Panc1 (cell line): ENCODE data around the gene MNX1. TPM values are rescaled to one million over a fixed set of nuclear protein-coding genes. Genes with fewer than 3 reads are reported as not detected.

Source experiments
- ATAC-seq: fragments of 200-7000 bp; cut with Tn5 transposase; 2 replicates; pipeline ENCODE4 v1.9.1; 2020; ENCODE audit warnings: mild to moderate bottlenecking, moderate library complexity
- BruUV-seq: library from RNA; stranded (reverse); fragments of 400-500 nt; replicated peaks from 2 replicates; lab custom pipeline; 2021; lab: Mats Ljungman, UMichigan
- CTCF ChIA-PET: fragments of 300-600 bp; sonication (Branson Sonifier 250); formaldehyde crosslinking; loops from one replicate; lab custom pipeline; 2022; ENCODE audit warnings: antibody characterized with exemption; lab: Charles Lee
- POLR2A ChIA-PET: fragments of 300-600 bp; sonication (Branson Sonifier 250); formaldehyde crosslinking; loops from one replicate; lab custom pipeline; 2022; ENCODE audit warnings: antibody characterized with exemption; lab: Charles Lee
- DNase-seq: peaks from one replicate; pipeline ENCODE4 v3.0.0-alpha.2; 2010; ENCODE audit warnings: low read depth, low spot score
- H3K27ac ChIP-seq: 2 replicates; pipeline ENCODE4 v1.5.1; 2011; ENCODE audit warnings: mild to moderate bottlenecking, low read length, inconsistent platforms
- H3K27me3 ChIP-seq: fragments of 200-500 bp; sonication (Bioruptor generic); 2 replicates; pipeline ENCODE4 v1.6.0; 2014; ENCODE audit warnings: low read length, inconsistent platforms; ENCODE audit not compliant: control insufficient read depth, insufficient read depth
- H3K36me3 ChIP-seq: fragments of 200-500 bp; sonication (Bioruptor generic); 2 replicates; pipeline ENCODE4 v1.5.1; 2014; ENCODE audit warnings: inconsistent platforms, mild to moderate bottlenecking, low read length, moderate library complexity; ENCODE audit not compliant: control insufficient read depth, insufficient read depth
- H3K4me1 ChIP-seq: 2 replicates; pipeline ENCODE4 v1.5.1; 2011; ENCODE audit warnings: inconsistent platforms, mild to moderate bottlenecking, low read length, moderate library complexity; ENCODE audit not compliant: control insufficient read depth, insufficient read depth
- H3K4me3 ChIP-seq, 2 experiments: 2 replicates each; pipeline ENCODE4 v1.5.1; 2011 to 2012; ENCODE audit warnings: low read depth in 2 of 2, low read length in 2 of 2, mild to moderate bottlenecking in 2 of 2, inconsistent platforms in 1 of 2, moderate library complexity in 1 of 2
- H3K9me3 ChIP-seq: fragments of 200-500 bp; sonication (Bioruptor generic); 2 replicates; pipeline ENCODE4 v1.5.1; 2014; ENCODE audit warnings: low read depth, mild to moderate bottlenecking, inconsistent platforms, low read length, moderate library complexity; ENCODE audit not compliant: control insufficient read depth, insufficient read depth
- POLR2AphosphoS5 ChIP-seq: IDR thresholded peaks from 2 replicates; pipeline ENCODE4 v1.6.1; 2012; ENCODE audit warnings: mild to moderate bottlenecking, low read depth, low read length, moderate library complexity
- SIN3A ChIP-seq: IDR thresholded peaks from 2 replicates; pipeline ENCODE4 v1.6.1; 2012; ENCODE audit warnings: low read depth, mild to moderate bottlenecking, low read length, moderate library complexity, borderline replicate concordance; ENCODE audit not compliant: insufficient read depth
- TCF7L2 ChIP-seq: IDR thresholded peaks from 2 replicates; pipeline ENCODE4 v1.6.1; 2011; ENCODE audit warnings: mild to moderate bottlenecking, low read depth, low read length, inconsistent platforms
- in situ Hi-C: cut with HindIII; loops from 2 replicates; pipeline ENCODE4 v1.10.0; 2016; ENCODE audit warnings: low sequenced_read_pairs, low pct_unique_long_range_greater_than_20kb
- intact Hi-C: fragments of 100-400 bp; cut with micrococcal nuclease; formaldehyde crosslinking; loops from one replicate; pipeline ENCODE4 v1.10.0; 2022; ENCODE audit not compliant: unreplicated experiment
- total RNA-seq: library from RNA; stranded (reverse); gene quantifications from one replicate; pipeline ENCODE4 v1.2.1, GENCODE V29; 2021; ENCODE audit not compliant: unreplicated experiment
- TF ChIP-seq, protein P1 (sequence below): fragments of 450-650 bp; IDR thresholded peaks from 2 replicates; pipeline ENCODE4 v1.5.1; 2017; ENCODE audit warnings: mild to moderate bottlenecking
- TF ChIP-seq, protein P2 (sequence below), 2 experiments: IDR thresholded peaks; 2 replicates each; pipeline ENCODE4 v1.6.1; 2011 to 2012; ENCODE audit warnings: low read depth in 2 of 2, control low read depth in 1 of 2, low read length in 1 of 2, mild to moderate bottlenecking in 1 of 2, moderate library complexity in 1 of 2; ENCODE audit not compliant: insufficient read depth in 1 of 2

The MNX1 gene
- total RNA-seq, 1 experiment from 2014 or later = 3.6 TPM

DNA sequence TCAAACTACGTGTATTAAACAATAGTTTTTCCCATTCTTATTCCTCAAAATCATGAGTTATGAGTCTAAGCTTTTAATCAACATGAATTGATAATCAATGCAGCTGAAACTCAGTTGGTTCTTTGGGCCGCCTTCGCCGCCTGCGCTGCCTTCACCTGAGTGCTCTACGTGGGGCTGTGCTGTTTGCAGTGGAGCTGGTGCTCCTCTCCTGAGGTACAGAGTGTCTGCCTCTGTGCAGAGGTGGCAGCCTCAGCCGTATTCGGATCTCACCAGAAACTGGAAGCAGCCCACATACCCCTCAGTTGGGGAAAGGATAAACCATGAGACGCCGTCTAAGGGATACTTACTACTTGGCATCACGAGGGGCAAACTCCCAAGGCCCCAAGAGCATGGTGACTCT is 45.5 kb downstream of the MNX1 start:
- no peaks in the 10 kb centered on the region for H3K4me1 ChIP-seq
- ChIA-PET POLR2A (no interaction called here), CTCF (no interaction called here)
- intact Hi-C loops (no loop called here), in situ Hi-C loops (no loop called here)
- no peaks in the 10 kb centered on the region for H3K9me3 ChIP-seq
- ATAC-seq (no peak), DNase-seq (no peak)
- BruUV-seq = no TSS peak
- TF ChIP-seq, protein P1, sequence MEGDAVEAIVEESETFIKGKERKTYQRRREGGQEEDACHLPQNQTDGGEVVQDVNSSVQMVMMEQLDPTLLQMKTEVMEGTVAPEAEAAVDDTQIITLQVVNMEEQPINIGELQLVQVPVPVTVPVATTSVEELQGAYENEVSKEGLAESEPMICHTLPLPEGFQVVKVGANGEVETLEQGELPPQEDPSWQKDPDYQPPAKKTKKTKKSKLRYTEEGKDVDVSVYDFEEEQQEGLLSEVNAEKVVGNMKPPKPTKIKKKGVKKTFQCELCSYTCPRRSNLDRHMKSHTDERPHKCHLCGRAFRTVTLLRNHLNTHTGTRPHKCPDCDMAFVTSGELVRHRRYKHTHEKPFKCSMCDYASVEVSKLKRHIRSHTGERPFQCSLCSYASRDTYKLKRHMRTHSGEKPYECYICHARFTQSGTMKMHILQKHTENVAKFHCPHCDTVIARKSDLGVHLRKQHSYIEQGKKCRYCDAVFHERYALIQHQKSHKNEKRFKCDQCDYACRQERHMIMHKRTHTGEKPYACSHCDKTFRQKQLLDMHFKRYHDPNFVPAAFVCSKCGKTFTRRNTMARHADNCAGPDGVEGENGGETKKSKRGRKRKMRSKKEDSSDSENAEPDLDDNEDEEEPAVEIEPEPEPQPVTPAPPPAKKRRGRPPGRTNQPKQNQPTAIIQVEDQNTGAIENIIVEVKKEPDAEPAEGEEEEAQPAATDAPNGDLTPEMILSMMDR = no peak
- TF ChIP-seq, protein P2, sequence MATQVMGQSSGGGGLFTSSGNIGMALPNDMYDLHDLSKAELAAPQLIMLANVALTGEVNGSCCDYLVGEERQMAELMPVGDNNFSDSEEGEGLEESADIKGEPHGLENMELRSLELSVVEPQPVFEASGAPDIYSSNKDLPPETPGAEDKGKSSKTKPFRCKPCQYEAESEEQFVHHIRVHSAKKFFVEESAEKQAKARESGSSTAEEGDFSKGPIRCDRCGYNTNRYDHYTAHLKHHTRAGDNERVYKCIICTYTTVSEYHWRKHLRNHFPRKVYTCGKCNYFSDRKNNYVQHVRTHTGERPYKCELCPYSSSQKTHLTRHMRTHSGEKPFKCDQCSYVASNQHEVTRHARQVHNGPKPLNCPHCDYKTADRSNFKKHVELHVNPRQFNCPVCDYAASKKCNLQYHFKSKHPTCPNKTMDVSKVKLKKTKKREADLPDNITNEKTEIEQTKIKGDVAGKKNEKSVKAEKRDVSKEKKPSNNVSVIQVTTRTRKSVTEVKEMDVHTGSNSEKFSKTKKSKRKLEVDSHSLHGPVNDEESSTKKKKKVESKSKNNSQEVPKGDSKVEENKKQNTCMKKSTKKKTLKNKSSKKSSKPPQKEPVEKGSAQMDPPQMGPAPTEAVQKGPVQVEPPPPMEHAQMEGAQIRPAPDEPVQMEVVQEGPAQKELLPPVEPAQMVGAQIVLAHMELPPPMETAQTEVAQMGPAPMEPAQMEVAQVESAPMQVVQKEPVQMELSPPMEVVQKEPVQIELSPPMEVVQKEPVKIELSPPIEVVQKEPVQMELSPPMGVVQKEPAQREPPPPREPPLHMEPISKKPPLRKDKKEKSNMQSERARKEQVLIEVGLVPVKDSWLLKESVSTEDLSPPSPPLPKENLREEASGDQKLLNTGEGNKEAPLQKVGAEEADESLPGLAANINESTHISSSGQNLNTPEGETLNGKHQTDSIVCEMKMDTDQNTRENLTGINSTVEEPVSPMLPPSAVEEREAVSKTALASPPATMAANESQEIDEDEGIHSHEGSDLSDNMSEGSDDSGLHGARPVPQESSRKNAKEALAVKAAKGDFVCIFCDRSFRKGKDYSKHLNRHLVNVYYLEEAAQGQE (IDR thresholded peaks at IDR 0.05; ENCODE audit: insufficient read depth in 1 of 2, low read depth in 2 of 2, low read length in 1 of 2) = no peak
- TF ChIP-seq SIN3A (no peak), POLR2AphosphoS5 (no peak), TCF7L2 (no peak)
- no peak overlapping the region for H3K27ac ChIP-seq
- peaks cover 33% of the 10 kb centered on the region for H3K36me3 ChIP-seq
- no peaks in the 10 kb centered on the region for H3K27me3 ChIP-seq
- H3K4me3 ChIP-seq = no peak overlapping the region

DNA sequence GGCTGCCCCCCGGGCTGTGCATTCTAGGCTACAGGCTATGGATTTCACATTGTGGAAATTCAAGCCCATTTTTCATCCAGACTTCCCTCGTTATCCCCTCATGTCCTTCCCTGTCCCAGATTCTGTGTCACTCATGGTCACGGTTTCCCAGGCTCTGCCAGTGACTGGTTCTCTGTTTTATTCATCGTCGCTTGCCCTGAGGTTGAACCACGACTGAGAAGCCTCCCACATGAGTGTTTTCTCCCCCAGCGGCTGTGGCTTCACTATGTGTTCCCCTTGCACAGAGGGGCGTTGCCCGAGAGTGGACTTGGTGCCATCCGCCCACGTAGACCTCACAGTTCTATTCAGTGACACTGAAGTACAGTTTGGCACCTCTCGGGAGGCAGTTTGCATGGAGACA is 47.0 kb downstream of the MNX1 start:
- intact Hi-C loops (no loop called here), in situ Hi-C loops (no loop called here)
- Histone ChIP-seq H3K27ac (no peak overlapping the region), H3K9me3 (no peaks in the 10 kb centered on the region), H3K4me1 (no peaks in the 10 kb centered on the region), H3K36me3 (peaks cover 31% of the 10 kb centered on the region), H3K4me3 (no peak overlapping the region), H3K27me3 (no peaks in the 10 kb centered on the region)
- DNase-seq (no peak), ATAC-seq (no peak)
- BruUV-seq = no TSS peak
- CTCF ChIA-PET = no interaction called here
- TF ChIP-seq, protein P2 (IDR thresholded peaks at IDR 0.05; ENCODE audit: insufficient read depth in 1 of 2, low read depth in 2 of 2, low read length in 1 of 2) = no peak
- TF ChIP-seq SIN3A (no peak), TCF7L2 (no peak), POLR2AphosphoS5 (no peak)
- TF ChIP-seq, protein P1 = no peak
- POLR2A ChIA-PET = no interaction called here
